Adipose tissue (tissue), 3 donors: ENCODE results near the gene HJV. TPM values are rescaled to one million over a fixed set of nuclear protein-coding genes. Genes with fewer than 3 reads are reported as not detected.
"Not testable (repeated sequence)": the region's sequence is repeated elsewhere in the genome, so short reads cannot be mapped to it uniquely, and the experiment has no call there.

Experiments
- H3K27ac ChIP-seq: one replicate; pipeline ENCODE4 v1.5.1; 2013; ENCODE audit warnings: low read depth, low read length
- WGBS, 3 donors: extraction: QIAGEN DNeasy Blood & Tissue Kit; methylation state at CpG; one replicate each; pipeline ENCODE4 v1.1.7; 2013; 5-methylcytosine and 5-hydroxymethylcytosine counted together
- polyA plus RNA-seq, 3 donors: library from polyadenylated mRNA; stranded (reverse); fragments of 200-250 nt; gene quantifications; one replicate each; pipeline ENCODE4 v1.2.3, GENCODE V29; 2013
- donor health status: healthy with polysubstance abuse.
- donor health status: Bipolar disorder and iron deficiency.
- donor health status: healthy.

Gene HJV, protein sequence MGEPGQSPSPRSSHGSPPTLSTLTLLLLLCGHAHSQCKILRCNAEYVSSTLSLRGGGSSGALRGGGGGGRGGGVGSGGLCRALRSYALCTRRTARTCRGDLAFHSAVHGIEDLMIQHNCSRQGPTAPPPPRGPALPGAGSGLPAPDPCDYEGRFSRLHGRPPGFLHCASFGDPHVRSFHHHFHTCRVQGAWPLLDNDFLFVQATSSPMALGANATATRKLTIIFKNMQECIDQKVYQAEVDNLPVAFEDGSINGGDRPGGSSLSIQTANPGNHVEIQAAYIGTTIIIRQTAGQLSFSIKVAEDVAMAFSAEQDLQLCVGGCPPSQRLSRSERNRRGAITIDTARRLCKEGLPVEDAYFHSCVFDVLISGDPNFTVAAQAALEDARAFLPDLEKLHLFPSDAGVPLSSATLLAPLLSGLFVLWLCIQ
- not detected for polyA plus RNA-seq

DNA sequence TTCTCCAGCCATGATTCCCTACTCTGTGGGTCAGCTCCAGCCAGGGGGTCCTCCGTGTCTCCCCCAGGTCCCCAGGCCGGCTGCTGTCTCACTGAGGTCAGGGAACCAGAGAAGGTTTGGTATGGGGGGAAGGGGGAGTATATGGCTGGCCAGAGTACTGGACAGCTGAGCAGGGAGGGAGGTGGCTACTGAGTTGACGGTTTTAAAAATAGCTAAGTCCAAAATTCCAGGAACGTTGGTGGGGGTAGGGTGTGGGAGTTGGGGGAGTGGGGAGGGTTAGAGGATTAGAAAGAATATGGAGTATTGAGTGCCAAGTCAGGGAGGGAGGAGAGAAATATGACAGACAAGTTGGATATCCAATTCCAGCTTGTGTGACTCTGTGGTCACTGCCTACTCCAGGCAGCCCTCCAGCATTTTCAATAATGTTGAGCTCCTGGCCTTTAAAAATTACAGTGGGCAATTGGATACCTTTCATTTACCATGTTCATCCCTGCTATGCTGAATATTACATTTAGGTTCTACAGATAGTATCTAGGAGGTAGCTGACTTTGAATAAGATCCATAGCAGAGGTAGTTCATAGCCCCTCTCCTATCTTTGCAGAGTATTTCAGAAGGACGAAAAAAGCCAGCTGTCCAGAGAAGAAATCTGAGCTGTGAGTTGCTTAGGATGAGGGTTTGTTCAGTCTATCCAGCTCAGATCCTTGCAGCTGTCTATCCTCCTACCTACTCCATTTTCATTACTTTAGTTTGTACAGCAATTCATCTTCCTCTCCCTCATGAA is at the start of gene HJV:
Gene HJV (minus strand): TSS at position 114 of the 781 bp plus-strand sequence. CDS start 1,504 bp downstream, outside the sequence.
- WGBS, 3 donors, result 60 to 67% (median 64%) methylated on average over 5 of the region's 5 CpGs
- H3K27ac ChIP-seq, result no peak within 1 kb of the TSS

DNA sequence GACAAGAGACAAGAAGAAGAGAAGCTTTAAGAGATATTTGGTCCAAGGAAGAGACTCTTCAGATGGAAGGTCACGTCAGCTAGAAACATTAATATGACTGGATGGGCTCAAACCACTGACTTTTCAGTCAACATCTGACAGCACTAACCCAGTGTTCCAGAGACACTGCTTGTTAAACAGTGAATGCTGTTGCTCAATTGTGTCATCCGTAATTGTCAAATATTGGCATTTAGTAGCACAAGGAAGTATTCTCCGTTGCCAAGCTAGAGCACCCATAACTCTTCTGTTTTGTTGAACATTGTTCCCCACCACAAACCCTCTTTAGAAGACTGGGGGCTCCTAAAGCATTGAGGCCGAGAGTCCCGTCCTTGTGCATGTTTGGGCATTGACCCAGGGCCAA is 37.6 kb upstream of the HJV start:
- WGBS, 3 donors, result 73 to 82% (median 78%) methylated on average over 4 to 5 of the region's 5 CpGs

DNA sequence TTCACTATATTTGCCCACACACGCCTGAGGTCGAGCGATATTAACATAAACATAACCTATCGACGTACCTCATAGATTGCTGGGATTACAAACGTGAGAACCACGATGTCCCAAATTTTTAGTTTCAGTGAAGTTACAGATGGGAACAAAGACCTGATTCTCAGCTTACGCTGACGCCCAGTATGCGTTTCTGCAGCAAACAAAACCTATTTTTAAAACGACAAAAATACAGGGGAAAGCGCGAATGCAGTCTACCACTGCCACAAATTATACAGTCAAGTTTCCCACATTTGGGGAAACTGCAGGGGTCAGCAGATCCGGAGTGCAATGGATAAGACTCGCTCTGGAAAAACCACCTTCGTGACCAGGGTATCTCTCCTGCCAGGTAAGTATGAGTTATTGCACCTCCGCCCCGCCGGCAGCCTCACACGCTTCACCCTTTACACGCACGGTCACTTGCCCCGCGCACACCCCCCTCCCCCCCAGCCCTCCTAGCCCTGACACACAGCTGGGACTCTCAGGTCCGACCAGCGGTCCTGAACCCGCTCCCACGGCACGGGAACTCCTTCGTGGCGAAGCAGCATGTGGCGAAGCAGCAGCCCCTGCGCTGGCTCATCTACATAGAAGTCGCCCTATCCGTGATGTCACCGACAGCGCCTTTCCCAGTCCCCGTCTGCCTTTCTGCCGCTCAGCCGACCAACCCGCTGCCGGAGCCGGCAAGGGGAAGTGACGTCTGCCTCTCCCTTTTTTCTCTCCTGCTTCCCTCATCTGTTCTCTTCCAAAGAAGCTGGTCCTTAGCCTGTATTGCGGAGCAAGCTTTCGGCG is 30.5 kb upstream of the HJV start:
- H3K27ac ChIP-seq, result peak overlapping the region; percentile 17
- WGBS, 3 donors, result 1 to 3% (median 2%) methylated on average over 36 to 46 of the region's 47 CpGs

More for the DNA sequence above, 37.6 kb upstream of the HJV start:
- H3K27ac ChIP-seq, result not testable (repeated sequence)

DNA sequence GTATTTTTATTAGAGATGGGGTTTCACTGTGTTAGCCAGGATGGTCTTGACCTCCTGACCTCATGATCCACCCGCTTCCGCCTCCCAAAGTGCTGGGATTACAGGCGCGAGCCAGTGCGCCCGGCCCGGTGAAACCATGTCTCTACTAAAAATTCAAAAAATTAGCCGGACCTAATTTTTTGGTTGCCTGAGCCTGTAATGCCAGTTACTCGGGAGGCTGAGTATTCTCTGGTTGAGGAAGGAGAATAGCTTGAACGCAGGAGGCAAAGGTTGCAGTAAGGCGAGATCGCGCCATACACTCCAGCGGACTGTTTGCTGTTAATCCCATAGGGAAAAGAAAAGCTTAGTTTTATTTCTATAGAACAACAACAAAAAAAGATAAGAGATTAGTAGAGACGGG is 29.9 kb upstream of the HJV start:
- 52 to 55% (median 55%) methylated on average over 15 of the region's 15 CpGs for WGBS, 3 donors

DNA sequence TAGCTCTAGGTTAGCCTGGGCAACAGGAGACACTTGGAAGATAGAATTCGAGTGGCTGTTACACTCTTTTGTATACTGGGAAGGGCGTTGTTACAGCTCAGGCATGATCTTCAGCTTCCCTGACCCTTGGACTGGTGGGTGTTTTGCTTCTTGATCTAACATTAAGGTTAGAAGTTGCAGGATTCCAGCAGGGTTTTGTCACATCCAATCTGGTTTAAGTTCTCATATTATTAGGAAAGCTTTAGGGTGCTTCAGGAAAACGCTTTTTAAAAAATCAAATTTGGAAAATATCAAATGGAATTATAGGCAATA is 29.1 kb upstream of the HJV start:
- H3K27ac ChIP-seq, result not testable (repeated sequence)
- WGBS, 3 donors, result 52 to 76% (median 74%) methylated on average over 3 of the region's 3 CpGs

More for the DNA sequence above, 29.9 kb upstream of the HJV start:
- H3K27ac ChIP-seq, result no peak overlapping the region

DNA sequence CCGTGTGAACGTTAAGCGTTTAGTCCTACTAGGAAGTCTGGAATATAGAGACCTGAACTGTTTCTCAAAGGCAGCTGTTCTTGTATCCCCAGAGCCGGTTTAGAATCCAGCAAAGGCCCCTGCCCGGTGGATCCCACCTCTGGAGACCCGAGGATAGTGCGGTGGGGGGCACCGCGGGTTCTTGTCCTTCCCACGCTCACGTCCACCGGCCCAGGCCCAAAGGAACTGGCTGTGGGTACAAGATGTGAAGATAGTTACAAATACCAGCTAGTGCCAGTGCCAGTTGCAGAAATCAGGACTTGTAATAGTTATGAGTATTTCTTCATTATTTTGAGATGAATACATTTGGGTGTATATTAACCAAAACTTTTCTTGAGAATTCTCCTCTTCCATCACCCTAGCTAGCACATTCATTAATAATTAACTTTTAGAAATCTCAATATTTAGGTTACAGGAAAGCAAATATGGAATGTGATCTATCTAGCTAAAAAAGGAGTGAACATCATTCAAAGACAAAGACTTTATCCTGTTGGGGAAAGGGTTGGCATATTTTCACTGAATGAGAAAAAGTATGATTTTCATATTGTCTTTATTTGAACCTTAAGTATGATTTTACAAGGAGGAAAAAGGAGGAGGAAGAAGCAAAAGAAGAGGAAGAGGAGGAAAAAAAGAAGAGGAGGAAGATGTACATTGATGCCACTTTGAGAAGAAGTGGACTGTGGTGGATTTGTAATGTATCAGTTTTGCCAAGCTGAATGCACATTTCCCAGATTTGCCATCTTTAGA is 28.5 kb upstream of the HJV start:
- WGBS, 3 donors, result 84 to 94% (median 92%) methylated on average over 12 of the region's 12 CpGs
- not testable (repeated sequence) for H3K27ac ChIP-seq

DNA sequence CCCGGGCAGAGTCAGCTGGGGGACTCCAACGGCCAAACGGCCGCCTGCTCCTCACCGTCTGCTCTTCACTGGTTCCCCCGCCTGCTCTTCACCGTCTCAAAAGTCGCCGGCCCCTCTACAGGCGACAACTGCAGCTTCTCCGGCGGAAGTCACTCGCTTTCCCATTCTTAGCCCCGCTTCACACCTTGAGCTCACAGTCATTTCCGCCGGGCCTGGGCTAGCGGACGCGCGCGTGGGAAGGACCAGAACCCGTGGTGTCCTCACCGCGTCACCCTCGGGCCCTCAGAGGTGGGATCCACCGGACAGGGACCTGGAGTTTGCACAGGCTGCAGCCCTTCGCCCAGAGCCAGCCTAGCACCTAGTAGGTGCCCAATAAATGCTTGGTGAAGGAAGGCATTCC is 27.9 kb upstream of the HJV start:
- WGBS, 3 donors, result 77 to 91% (median 80%) methylated on average over 19 to 27 of the region's 27 CpGs
- H3K27ac ChIP-seq, result no peak overlapping the region

DNA sequence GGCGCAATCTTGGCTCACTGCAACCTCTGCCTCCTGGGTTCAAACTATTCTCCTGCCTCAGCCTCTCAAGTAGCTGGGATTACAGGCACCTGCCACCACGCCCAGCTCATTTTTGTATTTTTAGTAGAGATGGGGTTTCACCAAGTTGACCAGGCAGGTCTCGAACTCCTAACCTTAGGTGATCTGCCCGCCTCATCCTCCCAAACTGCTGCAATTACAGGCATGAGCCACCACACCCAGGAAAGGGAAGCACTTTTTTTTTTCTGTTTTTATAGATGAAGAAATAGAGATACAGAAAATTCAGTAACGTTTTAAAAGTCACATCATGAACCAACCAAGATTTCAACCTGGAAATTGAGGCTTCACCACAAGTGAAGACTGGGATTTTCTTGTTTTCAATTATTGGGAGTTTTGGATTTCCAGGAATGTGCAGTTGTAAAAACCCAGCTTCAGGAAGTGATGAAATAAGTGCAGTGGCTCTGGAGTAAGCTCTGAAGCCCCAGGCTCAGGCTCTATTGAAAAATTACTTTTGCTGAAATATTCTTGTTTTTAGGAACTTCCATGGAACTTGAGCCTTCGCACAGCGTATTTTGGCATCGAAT is 27.1 kb upstream of the HJV start:
- H3K27ac ChIP-seq, result not testable (repeated sequence)
- 74 to 90% (median 74%) methylated on average over 8 of the region's 8 CpGs for WGBS, 3 donors

DNA sequence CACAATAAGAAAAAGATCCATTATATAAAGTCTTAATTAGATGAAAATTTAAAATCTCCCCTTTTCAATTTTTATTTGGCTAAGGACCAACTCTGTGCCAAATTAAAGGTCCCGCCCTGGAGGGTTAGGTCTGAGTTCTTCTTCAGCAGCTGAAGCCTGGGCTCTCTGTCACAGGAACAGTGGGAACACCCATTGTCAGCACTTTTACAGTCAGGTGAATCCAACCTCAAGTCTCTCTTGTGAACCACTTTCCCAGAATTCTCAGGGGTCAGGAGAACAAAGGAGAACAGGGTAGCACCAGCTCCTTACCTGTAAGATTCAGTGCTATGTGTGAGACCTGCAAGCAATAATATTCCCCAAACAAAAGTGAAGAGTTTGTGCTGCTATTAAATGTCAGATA is 25.1 kb upstream of the HJV start:
- WGBS, 3 donors, result 88 to 100% (median 97%) methylated on average over 1 of the region's 1 CpG
- H3K27ac ChIP-seq, result no peak overlapping the region

DNA sequence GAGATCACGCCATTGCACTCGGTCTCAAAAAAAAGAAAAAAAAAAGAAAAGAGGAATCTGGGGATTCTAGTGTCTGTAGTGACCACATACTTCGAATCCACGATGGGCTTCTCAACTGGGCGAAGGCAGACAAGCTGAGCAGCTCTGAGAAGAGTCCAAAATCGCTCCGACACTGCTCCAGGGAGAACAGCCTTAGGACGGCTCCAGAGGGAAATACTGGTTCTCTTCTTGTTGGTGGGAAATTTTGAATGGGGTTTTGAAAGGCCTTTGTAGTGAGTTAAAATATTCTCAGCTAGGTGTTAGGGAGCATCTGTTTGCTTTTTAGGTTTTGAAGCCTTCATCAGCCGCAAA is 18.3 kb upstream of the HJV start:
- H3K27ac ChIP-seq, result no peak overlapping the region
- 49 to 65% (median 63%) methylated on average over 9 of the region's 9 CpGs for WGBS, 3 donors

DNA sequence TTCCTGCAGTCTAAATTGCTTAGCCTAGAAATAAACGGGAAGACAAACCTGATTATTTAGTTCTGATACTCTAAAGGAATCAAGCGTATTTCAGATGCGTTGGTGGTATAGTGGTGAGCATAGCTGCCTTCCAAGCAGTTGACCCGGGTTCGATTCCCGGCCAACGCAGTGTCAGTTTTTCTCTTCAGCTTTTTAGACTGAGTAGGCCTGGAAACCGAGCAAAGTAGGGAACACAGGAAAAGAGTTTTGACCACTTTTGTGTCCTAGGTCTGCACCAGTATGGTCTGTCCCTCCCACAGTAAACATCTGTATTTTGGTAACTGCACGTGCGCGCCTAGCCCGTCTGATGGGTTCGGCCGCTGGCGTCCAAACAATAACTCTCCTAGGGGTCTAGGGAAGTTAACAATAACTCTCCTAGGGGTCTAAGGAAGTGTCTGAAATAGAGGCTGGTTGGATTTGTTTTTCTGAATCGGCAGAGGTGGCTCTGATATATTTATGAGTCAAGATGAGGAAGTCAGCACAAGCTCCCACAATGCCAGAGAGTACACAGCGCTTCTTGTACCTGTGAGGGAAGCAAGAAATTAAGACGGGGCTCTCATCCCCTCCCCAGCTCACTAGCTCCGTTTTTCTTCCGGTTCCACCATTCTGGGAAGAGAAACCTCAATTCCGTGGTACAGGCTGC is 15.6 kb upstream of the HJV start:
- 0 to 1% (median 1%) methylated on average over 21 of the region's 21 CpGs for WGBS, 3 donors
- H3K27ac ChIP-seq, result peak overlapping the region; percentile 72

DNA sequence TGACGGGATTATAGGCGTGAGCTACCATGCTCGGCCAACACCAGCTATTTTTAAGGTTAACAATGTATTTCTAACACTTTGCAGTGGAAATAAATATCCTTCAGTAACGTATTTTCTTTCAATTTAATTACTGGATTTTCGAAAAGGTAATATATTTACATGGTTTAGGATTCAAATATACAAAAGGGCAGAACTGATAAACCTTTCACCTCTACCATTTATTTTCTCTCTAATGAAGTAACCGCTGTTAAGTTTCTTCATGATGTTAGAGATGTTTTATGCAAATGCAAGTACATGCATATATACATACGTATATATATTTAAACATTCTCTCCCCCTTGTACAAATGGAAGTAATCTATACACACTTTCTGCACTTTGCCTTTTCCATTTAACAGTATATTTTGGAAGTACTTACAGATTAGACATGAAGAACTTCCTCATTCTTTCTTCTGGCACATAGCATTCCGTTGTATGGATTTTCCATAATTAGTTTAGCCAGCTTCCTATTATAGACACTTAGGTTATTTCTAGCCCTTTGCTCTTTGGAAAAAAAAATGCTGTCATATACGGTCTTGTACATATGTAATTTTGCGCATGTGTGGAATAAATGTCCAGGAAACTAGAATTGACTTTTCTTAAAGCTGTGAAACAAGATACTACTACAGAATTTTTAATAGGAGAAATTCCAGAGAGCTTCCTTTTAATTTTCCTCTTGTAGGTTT is 14.9 kb upstream of the HJV start:
- H3K27ac ChIP-seq, result no peak overlapping the region
- WGBS, 3 donors, result 1 to 6% (median 4%) methylated on average over 10 of the region's 10 CpGs

DNA sequence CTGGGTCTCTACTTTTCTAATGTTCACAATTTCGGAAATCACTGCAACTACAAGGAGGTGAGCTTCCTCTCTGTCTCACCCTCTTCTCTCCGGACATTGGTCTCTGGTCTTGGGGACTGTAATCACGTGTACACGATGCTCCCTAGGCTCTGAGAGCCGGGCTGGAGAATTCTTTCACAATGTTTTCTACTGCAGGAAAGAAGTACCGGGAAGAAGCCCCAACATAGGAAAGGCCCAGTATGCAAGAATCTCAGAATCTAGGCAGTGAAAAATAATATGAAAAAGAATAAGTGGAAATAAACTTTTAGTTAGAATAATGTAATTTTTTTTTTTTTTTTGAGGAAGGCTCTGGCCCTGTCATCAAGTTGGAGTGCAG is 13.5 kb upstream of the HJV start:
- no peak overlapping the region for H3K27ac ChIP-seq
- WGBS, 3 donors, result 19 to 37% (median 28%) methylated on average over 6 of the region's 6 CpGs

DNA sequence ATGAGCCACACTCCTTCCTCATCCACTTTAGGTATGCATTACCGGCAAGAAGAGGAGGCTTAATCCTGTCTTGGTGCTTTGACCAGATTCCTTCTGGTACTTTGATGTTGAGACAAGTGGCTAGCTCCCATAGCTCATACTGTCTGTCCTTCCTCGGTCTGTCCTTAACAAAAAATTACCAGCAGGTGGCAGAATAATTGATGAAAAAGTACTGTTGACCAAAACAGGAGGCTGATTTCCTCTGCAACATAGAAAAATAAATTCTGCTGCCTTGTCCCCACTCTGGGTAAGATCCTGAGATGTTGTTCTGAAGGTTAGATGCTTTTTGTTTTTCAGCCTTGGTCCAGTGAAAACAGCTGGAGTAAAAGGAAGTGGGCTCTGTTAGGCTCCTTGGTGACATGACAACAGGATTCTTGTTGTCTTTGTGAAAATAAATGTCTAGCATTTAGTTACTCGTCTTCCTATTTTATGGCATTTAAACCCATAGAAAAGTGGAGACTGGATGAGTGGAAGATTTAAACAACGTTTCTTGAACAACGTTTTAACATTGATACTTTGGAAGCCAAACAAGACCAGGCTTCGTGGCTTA is 11.2 kb upstream of the HJV start:
- WGBS, 3 donors, result 43 to 54% (median 53%) methylated on average over 6 of the region's 6 CpGs
- H3K27ac ChIP-seq, result no peak overlapping the region

DNA sequence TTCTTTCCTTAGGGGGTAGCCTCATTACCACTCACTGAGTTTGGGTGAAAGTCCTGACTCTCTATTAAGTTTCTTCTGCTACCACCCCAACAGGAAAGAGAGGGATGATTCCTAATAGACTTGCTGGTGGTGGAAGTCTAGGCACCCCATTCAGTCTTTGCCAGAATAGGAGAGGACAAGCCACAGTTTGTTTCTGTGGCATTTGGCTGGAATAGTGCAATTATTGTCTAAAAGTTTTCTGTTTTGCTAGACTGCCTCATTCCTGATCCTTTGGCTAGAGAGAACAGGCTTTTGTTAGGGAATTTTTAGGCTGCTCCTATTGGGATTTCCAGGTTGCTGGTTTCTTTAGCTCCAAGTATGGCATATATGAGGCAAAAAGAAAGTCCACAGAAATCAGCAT is 9.9 kb upstream of the HJV start:
- no peak overlapping the region for H3K27ac ChIP-seq

DNA sequence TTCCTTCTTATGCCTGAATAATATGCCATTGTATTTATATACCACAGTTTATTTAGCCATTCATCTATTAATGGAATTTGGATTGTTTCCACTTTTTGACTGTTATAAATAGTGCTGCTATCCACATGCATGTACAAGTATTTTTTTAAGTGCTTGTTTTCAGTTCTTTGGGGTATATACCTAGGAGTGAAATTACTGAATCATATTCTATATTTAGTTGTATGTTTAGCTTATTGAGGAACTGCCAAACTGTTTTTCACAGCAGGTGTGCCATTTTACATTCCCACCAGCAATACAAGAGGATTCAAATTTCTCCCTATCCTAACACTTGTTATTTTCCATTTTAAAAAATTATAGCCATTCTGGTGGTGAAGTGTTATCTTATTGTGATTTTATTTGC is 7.6 kb upstream of the HJV start:
- no peak overlapping the region for H3K27ac ChIP-seq

DNA sequence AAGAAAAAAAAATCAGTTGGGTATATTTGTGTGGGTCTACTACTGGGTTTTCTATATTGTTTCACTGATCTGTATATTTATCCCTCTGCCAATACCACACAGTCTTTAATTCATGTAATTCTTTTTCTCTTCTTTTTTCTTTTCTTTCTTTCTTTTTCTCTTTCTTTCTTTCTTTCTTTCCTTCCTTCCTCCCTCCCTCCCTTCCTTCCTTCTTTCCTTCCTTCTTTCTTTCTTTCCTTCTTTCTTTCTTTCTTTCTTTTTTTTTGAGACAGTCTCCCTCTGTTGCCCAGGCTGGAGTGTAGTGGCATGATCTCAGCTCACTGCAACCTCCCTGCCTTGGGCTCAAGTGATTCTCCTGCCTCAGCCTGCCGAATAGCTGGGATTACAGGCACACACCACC is 5.1 kb upstream of the HJV start:
- WGBS, 3 donors, result 74 to 92% (median 87%) methylated on average over 1 of the region's 1 CpG

More for the DNA sequence above, 5.1 kb upstream of the HJV start:
- H3K27ac ChIP-seq, result not testable (repeated sequence)
